Ovary (tissue), 9 donors: ENCODE data around the gene ABHD17C. TPM values are rescaled to one million over a fixed set of nuclear protein-coding genes. Genes with fewer than 3 reads are reported as not detected.

Experiments used
- DNase-seq, 5 donors: peaks; one replicate each; pipeline ENCODE4 v3.0.0-alpha.2; 2019 to 2020
- H3K27ac ChIP-seq, 2 donors: fragments of 200-600 bp; one replicate each; pipeline versions ENCODE4 v1.5.1 to v1.8.0; 2019 to 2022
- H3K27me3 ChIP-seq: fragments of 200-600 bp; one replicate; pipeline ENCODE4 v1.8.0; 2022
- H3K36me3 ChIP-seq: fragments of 200-600 bp; sonication (generic); one replicate; pipeline ENCODE4 v1.5.1; 2019
- H3K4me1 ChIP-seq: one replicate; pipeline ENCODE4 v1.8.1; 2013; ENCODE audit warnings: mild to moderate bottlenecking, moderate library complexity; ENCODE audit not compliant: insufficient read depth
- H3K4me3 ChIP-seq: fragments of 200-600 bp; sonication (generic); one replicate; pipeline ENCODE4 v1.5.1; 2017
- H3K9me3 ChIP-seq, 2 donors: fragments of 200-600 bp in 1 of 2; sonication (generic) in 1 of 2; one replicate each; pipeline versions ENCODE4 v1.5.1 to v1.8.1; 2013 to 2019; ENCODE audit warnings: mild to moderate bottlenecking in 1 of 2, moderate library complexity in 1 of 2
- CTCF ChIP-seq, 3 donors: fragments of 450-650 bp in 2 of 3; fragments of 200-600 bp in 1 of 3; IDR thresholded peaks; one replicate each; pipeline versions ENCODE4 v1.5.1 to v1.8.0; 2016 to 2022; ENCODE audit warnings: antibody characterized with exemption in 3 of 3, mild to moderate bottlenecking in 1 of 3
- EP300 ChIP-seq: sonication (generic); formaldehyde crosslinking; IDR thresholded peaks from one replicate; pipeline ENCODE4 v1.6.1; 2017; ENCODE audit warnings: antibody characterized with exemption
- POLR2A ChIP-seq: fragments of 450-650 bp; IDR thresholded peaks from one replicate; pipeline ENCODE4 v1.6.1; 2017; ENCODE audit warnings: antibody characterized with exemption, mild to moderate bottlenecking, moderate library complexity
- WGBS, 3 donors: extraction: QIAGEN DNeasy Blood & Tissue Kit in 1 of 3; methylation state at CpG; one replicate each; pipeline versions ENCODE4 v1.1.5 to v1.1.7; 2013 to 2017; 5-methylcytosine and 5-hydroxymethylcytosine counted together
- intact Hi-C, 4 donors: fragments of 100-400 bp; cut with DNase I; formaldehyde crosslinking; loops; one replicate each; pipeline versions ENCODE4 v1.11.0 to v1.15.1; 2022 to 2023
- polyA plus RNA-seq, 2 donors: library from polyadenylated mRNA; stranded (reverse); fragments of 200-250 nt in 1 of 2; fragments of 350-450 nt in 1 of 2; fragmentation: Illumina TruSeq in 1 of 2; extraction: RNeasy Lipid Tissue Mini Kit (QIAGEN cat#74804) in 1 of 2; gene quantifications; one replicate each; pipeline ENCODE4 v1.2.3, GENCODE V29; 2013 to 2014
- total RNA-seq, 7 donors: library from RNA; depleted of rRNA in 2 of 7; stranded (reverse); fragments of >200 nt in 2 of 7; fragmentation: NEBNext Ultra II Directional in 3 of 7; extraction: Animal tissue kit (Norgen Biotek cat#: 25700) in 3 of 7; gene quantifications; one replicate each; pipeline versions ENCODE4 v1.1.0 to v1.2.4, GENCODE V29; 2016 to 2023
- donor health status: DM: no; HTN: no; CAD: no; lungs with moderate emphysema.
- donor health status: DM: no; HTN: no; CAD: no.
- donor health status: Bipolar disorder and iron deficiency.
- donor health status: DM: yes; HTN: yes; CAD: no.
- donor health status: DM: no; HTN: no; CAD: no.
- donor health status: DM: yes; HTN: yes; CAD: no.

The ABHD17C gene
- total and polyA plus RNA-seq, 9 donors: 1.2 to 5.6 (median 3.6) TPM

GRCh38 chr15:80785811-80786354 is 90.8 kb downstream of the ABHD17C start:
- H3K9me3 ChIP-seq: no peaks in the 10 kb centered on the region
- DNase-seq: no peak
- TF ChIP-seq POLR2A (no peak), CTCF (IDR thresholded peaks at IDR 0.05) (no peak), EP300 (no peak)
- no peak overlapping the region for H3K4me3 ChIP-seq
- intact Hi-C loops: loop anchor here in 3 of 4 donors (2.0 to 10.0 kb wide), 4 partner anchors 41 to 331 kb away; no protein-coding TSS in a partner anchor
- 90 to 96% (median 92%) methylated on average over 5 of the region's 5 CpGs for WGBS, 3 donors
- H3K27ac ChIP-seq: no peak overlapping the region
- H3K4me1 ChIP-seq: no peaks in the 10 kb centered on the region
- H3K36me3 ChIP-seq: no peaks in the 10 kb centered on the region
- H3K27me3 ChIP-seq: no peaks in the 10 kb centered on the region

- Histone ChIP-seq H3K4me1 (no peaks in the 10 kb centered on the region), H3K9me3 (no peaks in the 10 kb centered on the region), H3K4me3 (no peak overlapping the region), H3K27ac (no peak overlapping the region), H3K27me3 (no peaks in the 10 kb centered on the region), H3K36me3 (no peaks in the 10 kb centered on the region)
- intact Hi-C loops: loop anchor here in 2 of 4 donors (10.0 kb wide), 3 partner anchors 177 to 333 kb away; no protein-coding TSS in a partner anchor
- WGBS, 3 donors: 88 to 90% (median 90%) methylated on average over 3 of the region's 3 CpGs
- no peak for DNase-seq
- no peak for TF ChIP-seq CTCF (IDR thresholded peaks at IDR 0.05)
- no peak for TF ChIP-seq POLR2A
- TF ChIP-seq EP300: no peak
Observed at GRCh38 chr15:80787316-80787715, 92.2 kb downstream of the ABHD17C start.

- no peaks in the 10 kb centered on the region for H3K27me3 ChIP-seq
- H3K9me3 ChIP-seq: no peaks in the 10 kb centered on the region
- H3K4me3 ChIP-seq: no peak overlapping the region
- intact Hi-C loops: loop anchor here in 2 of 4 donors (10.0 kb wide), 3 partner anchors 176 to 334 kb away; no protein-coding TSS in a partner anchor
- WGBS, 3 donors: 67 to 75% (median 72%) methylated on average over 6 of the region's 6 CpGs
- H3K4me1 ChIP-seq: no peaks in the 10 kb centered on the region
- no peaks in the 10 kb centered on the region for H3K36me3 ChIP-seq
- no peak overlapping the region for H3K27ac ChIP-seq
- DNase-seq: no peak
- no peak for TF ChIP-seq POLR2A
- no peak for TF ChIP-seq EP300
- TF ChIP-seq CTCF (IDR thresholded peaks at IDR 0.05): no peak
Observed at GRCh38 chr15:80788536-80788935, 93.4 kb downstream of the ABHD17C start.

- DNase-seq: no peak
- WGBS, 3 donors: 72 to 81% (median 76%) methylated on average over 5 of the region's 5 CpGs
- TF ChIP-seq CTCF (IDR thresholded peaks at IDR 0.05): no peak
- TF ChIP-seq POLR2A: no peak
- TF ChIP-seq EP300: no peak
- no peaks in the 10 kb centered on the region for H3K36me3 ChIP-seq
- no peaks in the 10 kb centered on the region for H3K9me3 ChIP-seq
- H3K4me1 ChIP-seq: no peaks in the 10 kb centered on the region
- no peak overlapping the region for H3K4me3 ChIP-seq
- intact Hi-C loops: loop anchor here in 2 of 4 donors (10.0 kb wide), 3 partner anchors 176 to 334 kb away; no protein-coding TSS in a partner anchor
- no peak overlapping the region for H3K27ac ChIP-seq
- H3K27me3 ChIP-seq: no peaks in the 10 kb centered on the region
Observed at GRCh38 chr15:80789296-80789695, 94.2 kb downstream of the ABHD17C start.
